B cell (primary cell): ENCODE results near the gene FAM170B. TPM values are rescaled to one million over a fixed set of nuclear protein-coding genes. Genes with fewer than 3 reads are reported as not detected.

Experiments
- ATAC-seq: fragments of 200-7000 bp; cut with Tn5 transposase; one replicate; pipeline ENCODE4 v1.10.0; 2021; ENCODE audit warnings: low read depth, mild to moderate bottlenecking, moderate number of reproducible peaks, moderate library complexity
- CTCF ChIA-PET: fragments of 350-600 bp; sonication (Branson Sonifier 250); formaldehyde crosslinking; loops from one replicate; lab custom pipeline; 2021; ENCODE audit warnings: antibody characterized with exemption, inconsistent platforms; lab: Charles Lee
- POLR2A ChIA-PET: fragments of 350-600 bp; sonication (Branson Sonifier 250); formaldehyde crosslinking; loops from one replicate; lab custom pipeline; 2021; ENCODE audit warnings: antibody characterized with exemption; lab: Charles Lee
- DNase-seq: peaks from one replicate; pipeline ENCODE4 v3.0.0; 2013
- H2AFZ ChIP-seq: 2 replicates; pipeline ENCODE4 v1.6.1; 2012; ENCODE audit warnings: mild to moderate bottlenecking, low read depth, low read length; ENCODE audit not compliant: insufficient read depth, poor library complexity, severe bottlenecking
- H3K27ac ChIP-seq, 2 donors: 1 replicate in 1 of 2; 2 replicates in 1 of 2; pipeline ENCODE4 v1.5.1; 2012 to 2013; ENCODE audit warnings: low read length in 2 of 2, mild to moderate bottlenecking in 2 of 2, moderate library complexity in 1 of 2
- H3K27me3 ChIP-seq, 4 experiments: fragments of 200-600 bp in 1 of 4; sonication (generic) in 1 of 4; replicated peaks in 1 of 4; 1 replicate in 2 of 4; 2 replicates in 2 of 4; pipeline versions ENCODE4 v1.6.1 to v1.7.0; 2013 to 2016; ENCODE audit warnings: low read length in 3 of 4, mild to moderate bottlenecking in 2 of 4, mixed read lengths in 1 of 4, moderate library complexity in 1 of 4; ENCODE audit not compliant: insufficient read depth in 4 of 4, control insufficient read depth in 3 of 4; ENCODE audit errors: control extremely low read depth in 1 of 4
- H3K36me3 ChIP-seq, 2 experiments: replicated peaks in 1 of 2; 1 replicate in 1 of 2; 2 replicates in 1 of 2; pipeline versions ENCODE4 v1.6.1 to v1.7.1; 2013; ENCODE audit warnings: low read length in 1 of 2; ENCODE audit not compliant: insufficient read depth in 2 of 2, control insufficient read depth in 1 of 2; ENCODE audit errors: control extremely low read depth in 1 of 2, extremely low read depth in 1 of 2
- H3K4me1 ChIP-seq, 2 donors: fragments of 200-600 bp in 1 of 2; sonication (generic) in 1 of 2; 1 replicate in 1 of 2; 2 replicates in 1 of 2; pipeline versions ENCODE4 v1.5.1 to v1.6.1; 2013 to 2017; ENCODE audit warnings: low read length in 2 of 2; ENCODE audit not compliant: control insufficient read depth in 2 of 2, insufficient read depth in 2 of 2
- H3K4me2 ChIP-seq: replicated peaks from 2 replicates; pipeline ENCODE3; 2012; ENCODE audit warnings: mild to moderate bottlenecking, low read depth, low read length; ENCODE audit not compliant: poor library complexity, severe bottlenecking
- H3K4me3 ChIP-seq, 5 experiments: fragments of 200-600 bp in 1 of 5; sonication (generic) in 1 of 5; 1 replicate in 3 of 5; 2 replicates in 2 of 5; pipeline versions ENCODE4 v1.5.1 to v1.7.0; 2011 to 2016; ENCODE audit warnings: low read length in 4 of 5, mild to moderate bottlenecking in 4 of 5, low read depth in 2 of 5, control low read depth in 1 of 5, moderate library complexity in 1 of 5; ENCODE audit not compliant: insufficient read depth in 1 of 5; ENCODE audit errors: control extremely low read depth in 1 of 5, extremely low read depth in 1 of 5
- H3K79me2 ChIP-seq: fragments of 200-600 bp; sonication (generic); one replicate; pipeline ENCODE4 v1.6.0; 2016; ENCODE audit warnings: low read length; ENCODE audit not compliant: control insufficient read depth, insufficient read depth
- H3K9ac ChIP-seq: fragments of 200-600 bp; sonication (generic); 2 replicates; pipeline ENCODE4 v1.6.1; 2017; ENCODE audit warnings: mild to moderate bottlenecking, low read length, moderate library complexity
- H3K9me3 ChIP-seq, 3 donors: one replicate each; pipeline versions ENCODE4 v1.6.1 to v1.7.1; 2013; ENCODE audit warnings: low read length in 2 of 3; ENCODE audit not compliant: control insufficient read depth in 2 of 3, insufficient read depth in 1 of 3; ENCODE audit errors: control extremely low read depth in 1 of 3
- H4K20me1 ChIP-seq: 2 replicates; pipeline ENCODE4 v1.6.0; 2012; ENCODE audit warnings: mild to moderate bottlenecking, low read length; ENCODE audit not compliant: insufficient read depth, control insufficient read depth, poor library complexity, severe bottlenecking
- H3K27ac Mint-ChIP-seq: one replicate; pipeline ENCODE4 v1.8.0; 2021; ENCODE audit warnings: mixed read lengths
- H3K27me3 Mint-ChIP-seq: one replicate; pipeline ENCODE4 v1.8.0; 2021; ENCODE audit warnings: mixed read lengths
- H3K4me1 Mint-ChIP-seq: one replicate; pipeline ENCODE4 v1.8.0; 2021; ENCODE audit warnings: mixed read lengths
- H3K4me3 Mint-ChIP-seq: one replicate; pipeline ENCODE4 v1.8.0; 2021; ENCODE audit warnings: mixed read lengths
- H3K9me3 Mint-ChIP-seq: one replicate; pipeline ENCODE4 v1.8.0; 2022; ENCODE audit warnings: mixed read lengths; ENCODE audit not compliant: insufficient read depth
- CTCF ChIP-seq: fragments of 200-600 bp; IDR thresholded peaks from one replicate; pipeline ENCODE4 v1.8.0; 2022; ENCODE audit warnings: antibody characterized with exemption, mild to moderate bottlenecking
- EZH2 ChIP-seq: IDR thresholded peaks from 2 replicates; pipeline ENCODE4 v1.6.1; 2012; ENCODE audit warnings: borderline replicate concordance, low read depth, mild to moderate bottlenecking, moderate library complexity, low read length; ENCODE audit not compliant: insufficient read depth, poor library complexity, severe bottlenecking
- WGBS: methylation state at CpG from one replicate; pipeline ENCODE4 v1.1.5; 2013; ENCODE audit warnings: missing lambda C conversion rate; ENCODE audit not compliant: insufficient coverage; 5-methylcytosine and 5-hydroxymethylcytosine counted together
- intact Hi-C: fragments of 100-400 bp; cut with micrococcal nuclease; formaldehyde crosslinking; loops from one replicate; pipeline ENCODE4 v1.10.0; 2022
- polyA plus RNA-seq: library from polyadenylated mRNA; depleted of rRNA; stranded (reverse); fragments of >200 nt; gene quantifications from 2 replicates; pipeline ENCODE4 v1.2.3, GENCODE V29; 2012
- total RNA-seq, 2 donors: library from RNA; stranded (reverse); fragments of 120-200 nt in 1 of 2; gene quantifications; 1 replicate in 1 of 2; 2 replicates in 1 of 2; pipeline versions ENCODE4 v1.2.3 to v1.2.4, GENCODE V29; 2013 to 2022

FAM170B gene
- total and polyA plus RNA-seq, 2 donors (not counting 1 experiment from before 2014, with no cell fraction given) = not detected

DNA sequence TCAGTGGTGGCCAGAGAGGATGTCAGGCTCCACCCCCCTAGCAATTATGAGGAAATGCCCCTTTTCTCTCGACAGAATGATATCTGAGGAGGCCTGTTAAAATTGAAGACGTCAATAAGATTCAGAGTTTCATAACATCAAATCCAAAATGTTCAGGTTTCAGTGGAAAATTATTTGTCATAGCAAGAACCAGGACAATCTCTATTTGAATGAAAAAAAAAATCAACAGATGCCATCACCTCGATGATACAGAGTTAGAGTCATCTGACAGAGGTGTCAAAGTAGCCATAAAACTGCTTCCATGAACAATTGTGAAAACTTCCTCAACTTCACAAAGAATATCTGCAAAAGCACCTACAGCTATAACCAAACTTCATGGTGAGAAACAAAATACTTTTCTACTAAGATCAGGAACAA is 46.6 kb upstream of the FAM170B start:
- ATAC-seq (peak; percentile 37), DNase-seq (peak; percentile 50)
- Histone ChIP-seq H3K27ac (peak overlapping the region in 1 of 2 donors; percentile 18), H3K79me2 (no peaks in the 10 kb centered on the region), H3K4me1 (peaks cover 49 to 68% of the 10 kb centered on the region in 2 donors), H3K27me3 (no peaks in the 10 kb centered on the region), H3K4me2 (peak overlapping the region; percentile 26), H2AFZ (no peak overlapping the region), H4K20me1 (no peaks in the 10 kb centered on the region), H3K36me3 (peaks cover 0 to 3% of the 10 kb centered on the region in 2 experiments), H3K9ac (no peak overlapping the region), H3K4me3 (no peak overlapping the region), H3K9me3 (no peaks in the 10 kb centered on the region)
- ChIA-PET POLR2A (no interaction called here), CTCF (no interaction called here)
- Mint-ChIP-seq H3K9me3 (no peaks in the 10 kb centered on the region), H3K27ac (peak overlapping the region; percentile 76), H3K4me3 (peak overlapping the region; percentile 52), H3K4me1 (peaks cover 80% of the 10 kb centered on the region), H3K27me3 (no peaks in the 10 kb centered on the region)
- intact Hi-C loops = loop anchor here (5.0 to 10.0 kb wide), 2 partner anchors 77 to 876 kb away; partner anchors contain the start of gene MAPK8
- 43% methylated on average over 1 of the region's 3 CpGs for WGBS
- TF ChIP-seq CTCF (no peak), EZH2 (no peak)

GRCh38 chr10:49179699-49180443 is 46.0 kb upstream of the FAM170B start:
- intact Hi-C loops = loop anchor here (5.0 to 10.0 kb wide), 2 partner anchors 77 to 875 kb away; partner anchors contain the start of gene MAPK8
- Histone ChIP-seq H3K9me3 (no peaks in the 10 kb centered on the region), H3K27ac (peak overlapping the region; percentile 18 to 26), H4K20me1 (peaks cover 3% of the 10 kb centered on the region), H3K4me2 (peak overlapping the region; percentile 26), H3K4me3 (no peak overlapping the region), H3K36me3 (peaks cover 0 to 3% of the 10 kb centered on the region in 2 experiments), H2AFZ (no peak overlapping the region), H3K27me3 (no peaks in the 10 kb centered on the region), H3K4me1 (peaks cover 52 to 67% of the 10 kb centered on the region in 2 donors), H3K9ac (no peak overlapping the region), H3K79me2 (no peaks in the 10 kb centered on the region)
- Mint-ChIP-seq H3K4me1 (peaks cover 81% of the 10 kb centered on the region), H3K4me3 (peak overlapping the region; percentile 52), H3K27ac (peak overlapping the region; percentile 76), H3K9me3 (no peaks in the 10 kb centered on the region), H3K27me3 (no peaks in the 10 kb centered on the region)
- ATAC-seq (no peak), DNase-seq (no peak)
- ChIA-PET POLR2A (interaction anchor here (0.5 kb wide), 1 partner anchor 270 kb away, joined by 3 read pairs; no protein-coding TSS in a partner anchor), CTCF (interaction anchor here (1.0 kb wide), 1 partner anchor 207 kb away, joined by 3 read pairs; no protein-coding TSS in a partner anchor)
- WGBS = 78% methylated on average over 5 of the region's 10 CpGs
- TF ChIP-seq EZH2 (no peak), CTCF (no peak)
